ENCODE measurements around the gene PSME3IP1.

The PSME3IP1 gene

DNA sequence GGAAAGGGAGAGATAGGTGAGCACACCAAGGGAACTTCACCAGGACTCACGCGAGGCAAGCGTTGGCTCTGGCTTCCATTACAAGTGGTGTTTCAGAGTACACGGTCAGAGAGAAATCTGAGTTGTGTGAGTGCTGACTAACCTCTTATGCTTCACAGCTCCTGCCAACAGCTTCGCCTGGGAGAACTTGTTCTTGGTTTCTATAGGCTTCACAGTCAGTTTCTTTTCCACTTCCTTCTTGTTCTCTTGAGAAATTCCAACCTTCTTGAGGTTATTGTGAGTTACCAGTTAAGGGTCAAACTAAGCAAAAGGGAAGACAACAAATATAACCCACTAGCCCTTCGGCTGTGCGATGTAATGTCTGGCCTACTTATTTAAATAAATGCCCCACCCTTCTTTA, 18.9 kb downstream of the PSME3IP1 start:
- TF ChIP-seq, protein P1, sequence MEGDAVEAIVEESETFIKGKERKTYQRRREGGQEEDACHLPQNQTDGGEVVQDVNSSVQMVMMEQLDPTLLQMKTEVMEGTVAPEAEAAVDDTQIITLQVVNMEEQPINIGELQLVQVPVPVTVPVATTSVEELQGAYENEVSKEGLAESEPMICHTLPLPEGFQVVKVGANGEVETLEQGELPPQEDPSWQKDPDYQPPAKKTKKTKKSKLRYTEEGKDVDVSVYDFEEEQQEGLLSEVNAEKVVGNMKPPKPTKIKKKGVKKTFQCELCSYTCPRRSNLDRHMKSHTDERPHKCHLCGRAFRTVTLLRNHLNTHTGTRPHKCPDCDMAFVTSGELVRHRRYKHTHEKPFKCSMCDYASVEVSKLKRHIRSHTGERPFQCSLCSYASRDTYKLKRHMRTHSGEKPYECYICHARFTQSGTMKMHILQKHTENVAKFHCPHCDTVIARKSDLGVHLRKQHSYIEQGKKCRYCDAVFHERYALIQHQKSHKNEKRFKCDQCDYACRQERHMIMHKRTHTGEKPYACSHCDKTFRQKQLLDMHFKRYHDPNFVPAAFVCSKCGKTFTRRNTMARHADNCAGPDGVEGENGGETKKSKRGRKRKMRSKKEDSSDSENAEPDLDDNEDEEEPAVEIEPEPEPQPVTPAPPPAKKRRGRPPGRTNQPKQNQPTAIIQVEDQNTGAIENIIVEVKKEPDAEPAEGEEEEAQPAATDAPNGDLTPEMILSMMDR (IDR thresholded peaks at IDR 0.05; ENCODE audit: borderline replicate concordance, insufficient read depth, low read depth, low read length), result no peak
- no peak overlapping the region for H3K4me3 ChIP-seq (ENCODE audit: low read depth, low read length)

DNA sequence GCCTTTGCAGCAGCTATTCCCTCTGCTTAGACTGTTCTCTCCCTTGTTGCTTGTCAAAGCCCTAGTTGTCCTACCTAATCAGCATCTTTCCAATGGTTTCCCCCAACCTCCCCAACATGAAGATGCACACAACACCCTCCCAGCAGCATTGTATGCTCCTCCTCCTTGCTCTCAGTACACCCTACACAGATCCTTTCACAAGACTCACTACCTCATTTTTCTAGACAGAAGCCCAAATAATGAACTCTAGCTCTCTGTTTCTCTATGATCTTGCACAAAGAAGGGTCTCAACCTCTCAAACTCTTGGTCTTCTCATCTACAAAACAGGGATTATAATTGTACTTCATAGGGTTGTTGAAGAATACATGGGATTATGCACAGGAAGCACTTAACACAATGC, 19.4 kb downstream of the PSME3IP1 start:
- TF ChIP-seq, protein P1 (IDR thresholded peaks at IDR 0.05; ENCODE audit: borderline replicate concordance, insufficient read depth, low read depth, low read length), result no peak
- no peak overlapping the region for H3K4me3 ChIP-seq (ENCODE audit: low read depth, low read length)

DNA sequence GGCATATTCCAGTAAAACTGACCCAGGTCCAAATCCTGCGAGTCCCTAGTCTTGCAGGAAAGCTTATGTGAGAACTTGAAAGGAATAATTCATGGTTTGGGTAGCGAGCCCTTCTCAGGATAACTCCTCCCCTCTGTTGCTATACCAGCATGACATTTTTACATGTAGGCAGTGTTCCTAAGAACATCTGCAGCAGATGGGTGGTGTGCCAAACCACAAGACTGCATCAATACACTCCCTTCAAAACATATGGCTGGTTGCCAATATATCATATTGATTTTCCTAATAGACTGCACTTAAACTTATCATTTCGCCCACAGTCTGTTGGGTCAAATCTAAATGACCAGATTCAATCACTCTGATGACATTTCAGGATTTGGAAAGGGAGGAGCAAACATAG, 19.9 kb downstream of the PSME3IP1 start:
- TF ChIP-seq, protein P1 (IDR thresholded peaks at IDR 0.05; ENCODE audit: borderline replicate concordance, insufficient read depth, low read depth, low read length), result no peak
- no peak overlapping the region for H3K4me3 ChIP-seq (ENCODE audit: low read depth, low read length)

GRCh38 chr16:57165483-57165882, 20.4 kb downstream of the PSME3IP1 start:
- TF ChIP-seq, protein P1 (IDR thresholded peaks at IDR 0.05; ENCODE audit: borderline replicate concordance, insufficient read depth, low read depth, low read length), result no peak

DNA sequence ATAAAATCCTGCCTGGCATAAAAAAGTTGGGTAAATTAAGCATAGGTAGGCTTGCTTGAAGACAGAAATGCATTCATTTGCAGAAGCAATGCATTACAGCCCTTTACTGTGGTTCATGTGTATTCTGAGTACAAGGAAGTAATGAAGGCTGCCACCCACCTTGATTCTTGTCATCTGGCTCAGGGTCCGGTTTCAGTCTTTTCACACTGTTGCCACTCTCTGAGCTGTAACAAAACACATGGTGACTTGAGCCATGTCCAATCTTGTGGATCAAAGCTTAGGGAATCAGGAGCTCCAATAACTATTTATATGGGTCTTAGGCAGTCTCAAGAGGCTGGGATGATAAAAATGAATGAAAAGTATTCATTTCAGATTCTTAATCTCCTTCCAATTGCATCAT, 22.0 kb downstream of the PSME3IP1 start:
- no peak overlapping the region for H3K4me3 ChIP-seq (ENCODE audit: low read depth, low read length)
- TF ChIP-seq, protein P1 (IDR thresholded peaks at IDR 0.05; ENCODE audit: borderline replicate concordance, insufficient read depth, low read depth, low read length), result no peak

More at GRCh38 chr16:57165483-57165882, 20.4 kb downstream of the PSME3IP1 start:
- H3K4me3 ChIP-seq (ENCODE audit: low read depth, low read length), result no peak overlapping the region

DNA sequence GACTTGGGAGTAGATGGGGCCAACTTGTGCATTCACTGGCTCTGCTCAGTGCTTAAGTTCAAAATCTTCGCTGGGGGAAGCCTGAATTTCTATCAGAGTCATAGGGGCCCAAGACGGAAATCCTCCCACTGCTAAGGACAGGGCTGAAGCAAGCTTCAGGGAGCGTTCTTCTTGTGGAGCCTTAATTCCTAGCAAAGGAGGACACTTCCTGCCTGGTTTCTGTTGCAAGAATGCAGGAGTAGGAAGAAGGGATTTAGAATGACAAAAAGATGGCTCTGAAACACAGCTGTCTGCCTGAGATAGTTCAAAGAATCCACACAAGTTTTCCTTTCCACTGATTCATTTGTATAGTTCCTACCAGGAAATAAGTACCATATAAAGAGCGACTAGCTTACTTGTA, 26.4 kb downstream of the PSME3IP1 start:
- no peak overlapping the region for H3K4me3 ChIP-seq (ENCODE audit: low read depth, low read length)

DNA sequence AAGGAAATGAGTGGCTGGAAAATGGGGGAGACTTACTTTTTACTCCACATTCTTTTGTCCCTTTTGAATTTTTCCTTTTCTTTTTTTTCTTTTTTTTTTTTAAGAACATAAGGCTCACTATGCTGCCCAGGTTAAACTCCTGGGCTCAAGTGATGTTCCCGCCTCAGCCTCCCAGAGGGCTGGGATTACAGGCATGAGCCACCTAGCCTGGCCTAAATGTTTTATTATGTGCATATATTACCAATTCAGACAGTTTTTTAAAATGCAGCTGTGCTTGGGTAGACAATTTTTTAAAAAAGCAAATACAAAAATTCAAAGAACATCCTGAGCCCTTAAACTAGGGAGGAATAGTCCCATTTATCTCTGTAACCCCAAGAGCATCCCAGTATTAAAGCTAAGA, 28.3 kb downstream of the PSME3IP1 start:
- TF ChIP-seq, protein P1 (IDR thresholded peaks at IDR 0.05; ENCODE audit: borderline replicate concordance, insufficient read depth, low read depth, low read length), result no peak
- H3K4me3 ChIP-seq (ENCODE audit: low read depth, low read length), result no peak overlapping the region

More for the DNA sequence above, 26.4 kb downstream of the PSME3IP1 start:
- TF ChIP-seq, protein P1 (IDR thresholded peaks at IDR 0.05; ENCODE audit: borderline replicate concordance, insufficient read depth, low read depth, low read length), result no peak

All from GM12875 (cell line).